ENCODE results near the gene EFNB1. TPM values are rescaled to one million over a fixed set of nuclear protein-coding genes. Genes with fewer than 3 reads are reported as not detected.

The EFNB1 gene
- total RNA-seq, 2 donors from 2014 or later = 77.9 to 92.2 TPM

- peak; percentile 28 for DNase-seq
- TF ChIP-seq CTCF (IDR thresholded peaks at IDR 0.05) = no peak
- Histone ChIP-seq H3K9ac (ENCODE audit: low read depth in 2 of 2, low read length in 2 of 2) (peak overlapping the region; percentile 77 to 86), H3K27ac (peak overlapping the region; percentile 74), H3K4me3 (peak overlapping the region; percentile 65), H3K4me1 (no peaks in the 10 kb centered on the region), H3K9me3 (no peaks in the 10 kb centered on the region), H3K27me3 (no peaks in the 10 kb centered on the region), H3K36me3 (no peaks in the 10 kb centered on the region)
- intact Hi-C loops (cut with DNase I) = loop anchor here (5.0 kb wide), 1 partner anchor 453 kb away; no protein-coding TSS in a partner anchor
Measured at GRCh38 chrX:68829582-68830418, 979 bp downstream of the EFNB1 start.

GRCh38 chrX:68830419-68831404 is 1.9 kb downstream of the EFNB1 start:
- intact Hi-C loops (cut with DNase I) = no loop called here
- peak overlapping the region; percentile 77 to 86 for H3K9ac ChIP-seq (ENCODE audit: low read depth in 2 of 2, low read length in 2 of 2)
- H3K9me3 ChIP-seq = no peaks in the 10 kb centered on the region
- no peaks in the 10 kb centered on the region for H3K36me3 ChIP-seq
- TF ChIP-seq CTCF (IDR thresholded peaks at IDR 0.05) = no peak
- H3K27ac ChIP-seq = peak overlapping the region; percentile 74
- H3K27me3 ChIP-seq = no peaks in the 10 kb centered on the region
- H3K4me3 ChIP-seq = peak overlapping the region; percentile 65
- no peaks in the 10 kb centered on the region for H3K4me1 ChIP-seq
- DNase-seq = peak; percentile 53

GRCh38 chrX:68831405-68832100 is 2.7 kb downstream of the EFNB1 start:
- Histone ChIP-seq H3K9me3 (no peaks in the 10 kb centered on the region), H3K27me3 (no peaks in the 10 kb centered on the region), H3K4me3 (peak overlapping the region; percentile 65), H3K27ac (peak overlapping the region; percentile 74), H3K9ac (ENCODE audit: low read depth in 2 of 2, low read length in 2 of 2) (peak overlapping the region; percentile 73 to 86), H3K36me3 (no peaks in the 10 kb centered on the region), H3K4me1 (no peaks in the 10 kb centered on the region)
- no peak for TF ChIP-seq CTCF (IDR thresholded peaks at IDR 0.05)
- DNase-seq = no peak
- intact Hi-C loops (cut with DNase I) = no loop called here

GRCh38 chrX:68832101-68832416 is 3.2 kb downstream of the EFNB1 start:
- no peaks in the 10 kb centered on the region for H3K4me1 ChIP-seq
- no peaks in the 10 kb centered on the region for H3K9me3 ChIP-seq
- intact Hi-C loops (cut with DNase I) = no loop called here

More at GRCh38 chrX:68832101-68832416, 3.2 kb downstream of the EFNB1 start:
- H3K36me3 ChIP-seq = no peaks in the 10 kb centered on the region
- peak; percentile 52 for DNase-seq
- H3K27ac ChIP-seq = peak overlapping the region; percentile 74
- peak overlapping the region; percentile 73 to 86 for H3K9ac ChIP-seq (ENCODE audit: low read depth in 2 of 2, low read length in 2 of 2)
- peak overlapping the region; percentile 65 for H3K4me3 ChIP-seq
- H3K27me3 ChIP-seq = no peaks in the 10 kb centered on the region
- TF ChIP-seq CTCF (IDR thresholded peaks at IDR 0.05) = no peak

All from colonic mucosa (tissue), 4 donors.